ENCODE measurements around the gene CRIM1. TPM values are rescaled to one million over a fixed set of nuclear protein-coding genes. Genes with fewer than 3 reads are reported as not detected.
A peak's percentile ranks its signal among the peaks of the same experiment; 100 is the strongest.

Gene CRIM1
- total RNA-seq, 1 donor from 2014 or later, result 61.8 TPM

GRCh38 chr2:36389091-36389564 lies 33.5 kb downstream of the CRIM1 start:
- Mint-ChIP-seq H3K4me3 (no peak overlapping the region), H3K27ac (peak overlapping the region; percentile 81)
- DNase-seq (ENCODE audit: low spot score in 2 of 2, unreplicated experiment in 2 of 2), result no peak

DNA sequence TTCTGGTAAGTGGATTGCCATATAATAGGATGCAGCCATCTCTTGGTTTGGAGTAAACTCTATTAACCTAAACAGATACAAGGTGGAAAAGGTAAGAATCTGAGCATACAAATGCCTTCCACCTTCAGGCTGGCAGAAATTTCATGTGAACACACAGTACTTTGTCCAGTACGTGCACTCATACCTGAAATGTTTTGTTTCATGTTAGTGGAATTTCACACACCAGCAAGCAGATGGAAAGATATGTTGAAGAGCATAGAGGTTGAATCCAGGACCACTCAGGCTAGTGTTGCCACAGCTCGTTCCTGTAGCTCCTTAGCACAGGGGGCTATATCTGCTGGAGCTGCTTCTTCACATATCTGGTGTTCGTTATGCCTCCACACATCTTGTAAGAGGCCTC lies 34.0 kb downstream of the CRIM1 start:
- TF ChIP-seq, protein P1, sequence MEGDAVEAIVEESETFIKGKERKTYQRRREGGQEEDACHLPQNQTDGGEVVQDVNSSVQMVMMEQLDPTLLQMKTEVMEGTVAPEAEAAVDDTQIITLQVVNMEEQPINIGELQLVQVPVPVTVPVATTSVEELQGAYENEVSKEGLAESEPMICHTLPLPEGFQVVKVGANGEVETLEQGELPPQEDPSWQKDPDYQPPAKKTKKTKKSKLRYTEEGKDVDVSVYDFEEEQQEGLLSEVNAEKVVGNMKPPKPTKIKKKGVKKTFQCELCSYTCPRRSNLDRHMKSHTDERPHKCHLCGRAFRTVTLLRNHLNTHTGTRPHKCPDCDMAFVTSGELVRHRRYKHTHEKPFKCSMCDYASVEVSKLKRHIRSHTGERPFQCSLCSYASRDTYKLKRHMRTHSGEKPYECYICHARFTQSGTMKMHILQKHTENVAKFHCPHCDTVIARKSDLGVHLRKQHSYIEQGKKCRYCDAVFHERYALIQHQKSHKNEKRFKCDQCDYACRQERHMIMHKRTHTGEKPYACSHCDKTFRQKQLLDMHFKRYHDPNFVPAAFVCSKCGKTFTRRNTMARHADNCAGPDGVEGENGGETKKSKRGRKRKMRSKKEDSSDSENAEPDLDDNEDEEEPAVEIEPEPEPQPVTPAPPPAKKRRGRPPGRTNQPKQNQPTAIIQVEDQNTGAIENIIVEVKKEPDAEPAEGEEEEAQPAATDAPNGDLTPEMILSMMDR (IDR thresholded peaks at IDR 0.05; ENCODE audit: unreplicated experiment), result no peak
- Mint-ChIP-seq H3K9me3 (no peaks in the 10 kb centered on the region), H3K4me3 (no peak overlapping the region), H3K4me1 (peaks cover 50% of the 10 kb centered on the region), H3K36me3 (no peaks in the 10 kb centered on the region), H3K27ac (peak overlapping the region; percentile 81), H3K27me3 (ENCODE audit: low read depth) (no peaks in the 10 kb centered on the region)
- DNase-seq (ENCODE audit: low spot score in 2 of 2, unreplicated experiment in 2 of 2), result no peak

More at GRCh38 chr2:36389091-36389564, 33.5 kb downstream of the CRIM1 start:
- TF ChIP-seq, protein P1 (IDR thresholded peaks at IDR 0.05; ENCODE audit: unreplicated experiment), result no peak
- Mint-ChIP-seq H3K4me1 (peaks cover 51% of the 10 kb centered on the region), H3K9me3 (no peaks in the 10 kb centered on the region), H3K27me3 (ENCODE audit: low read depth) (no peaks in the 10 kb centered on the region), H3K36me3 (no peaks in the 10 kb centered on the region)

GRCh38 chr2:36392571-36393255 lies 37.1 kb downstream of the CRIM1 start:
- Mint-ChIP-seq H3K4me3 (no peak overlapping the region), H3K27ac (peak overlapping the region; percentile 26), H3K27me3 (ENCODE audit: low read depth) (no peaks in the 10 kb centered on the region), H3K9me3 (no peaks in the 10 kb centered on the region), H3K36me3 (no peaks in the 10 kb centered on the region), H3K4me1 (peaks cover 30% of the 10 kb centered on the region)
- DNase-seq (ENCODE audit: low spot score in 2 of 2, unreplicated experiment in 2 of 2), result no peak
- TF ChIP-seq, protein P1 (IDR thresholded peaks at IDR 0.05; ENCODE audit: unreplicated experiment), result no peak

DNA sequence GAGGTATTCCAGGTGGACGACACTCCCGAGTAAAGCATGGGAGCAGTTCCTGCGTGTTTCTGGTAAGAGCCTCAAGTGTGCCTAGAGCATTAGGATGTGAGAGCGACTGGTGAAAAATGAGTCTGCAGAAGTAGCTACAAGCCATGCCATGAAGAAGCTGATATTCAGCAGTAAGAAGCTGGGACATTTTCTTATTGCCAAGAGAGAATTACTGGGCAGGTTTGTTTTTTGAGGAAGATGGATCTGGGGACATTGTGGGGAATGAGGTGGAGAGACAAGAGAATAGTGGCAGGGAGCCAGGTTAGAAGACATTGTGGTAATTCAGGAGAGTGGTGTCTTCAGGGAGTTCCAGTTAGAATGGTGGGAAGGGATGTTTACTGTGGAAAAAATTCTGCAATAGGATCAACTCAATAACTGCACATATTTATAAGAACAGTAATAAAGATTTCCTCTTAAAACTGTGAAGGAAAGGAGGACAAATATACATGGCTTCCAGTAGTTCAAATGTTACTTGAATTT lies 38.2 kb downstream of the CRIM1 start:
- H3K9me3 Mint-ChIP-seq, result no peaks in the 10 kb centered on the region
- TF ChIP-seq, protein P1 (IDR thresholded peaks at IDR 0.05; ENCODE audit: unreplicated experiment), result no peak
- H3K27me3 Mint-ChIP-seq (ENCODE audit: low read depth), result no peaks in the 10 kb centered on the region
- H3K27ac Mint-ChIP-seq, result peak overlapping the region; percentile 10
- H3K4me3 Mint-ChIP-seq, result no peak overlapping the region
- no peaks in the 10 kb centered on the region for H3K36me3 Mint-ChIP-seq
- no peak for DNase-seq (ENCODE audit: low spot score in 2 of 2, unreplicated experiment in 2 of 2)
- peaks cover 23% of the 10 kb centered on the region for H3K4me1 Mint-ChIP-seq

DNA sequence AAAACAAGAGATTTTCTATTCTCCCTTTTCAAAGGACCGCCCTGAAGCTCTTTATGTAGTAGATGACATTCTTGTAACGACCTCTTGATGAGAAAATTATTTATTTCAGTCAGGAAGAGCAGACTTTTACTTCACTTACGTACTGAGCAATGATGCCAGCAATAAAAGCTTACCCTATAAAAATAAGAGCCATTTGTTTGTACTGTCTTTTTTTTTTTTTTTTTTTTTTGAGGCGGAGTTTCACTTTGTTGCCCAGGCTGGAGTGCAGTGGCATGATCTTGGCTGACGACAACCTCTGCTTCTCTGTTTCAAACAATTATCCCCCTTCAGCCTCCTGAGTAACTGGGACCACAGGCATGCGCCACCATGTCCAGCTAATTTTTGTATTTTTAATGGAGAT lies 39.2 kb downstream of the CRIM1 start:
- no peak overlapping the region for H3K4me3 Mint-ChIP-seq
- TF ChIP-seq, protein P1 (IDR thresholded peaks at IDR 0.05; ENCODE audit: unreplicated experiment), result no peak
- H3K27ac Mint-ChIP-seq, result peak overlapping the region; percentile 7
- no peaks in the 10 kb centered on the region for H3K9me3 Mint-ChIP-seq
- no peaks in the 10 kb centered on the region for H3K36me3 Mint-ChIP-seq
- H3K4me1 Mint-ChIP-seq, result peaks cover 14% of the 10 kb centered on the region
- H3K27me3 Mint-ChIP-seq (ENCODE audit: low read depth), result no peaks in the 10 kb centered on the region
- no peak for DNase-seq (ENCODE audit: low spot score in 2 of 2, unreplicated experiment in 2 of 2)
